Measurements from ENCODE around the gene USP20.

- no peak for TF ChIP-seq CTCF (IDR thresholded peaks at IDR 0.05; ENCODE audit: low read depth, low read length, missing input control)
- no peak for TF ChIP-seq JUND (IDR thresholded peaks at IDR 0.05)
- no peak for TF ChIP-seq RAD21 (IDR thresholded peaks at IDR 0.05)
- no peak for TF ChIP-seq ATF3 (IDR thresholded peaks at IDR 0.05)
- TF ChIP-seq SP1 (IDR thresholded peaks at IDR 0.05) = no peak
- no peak for TF ChIP-seq TAF1 (conservative IDR thresholded peaks at IDR 0.05)
- no peak for TF ChIP-seq FOXA1 (IDR thresholded peaks at IDR 0.05)
- no peak for TF ChIP-seq MAX (IDR thresholded peaks at IDR 0.05)
- no peak for TF ChIP-seq YY1 (IDR thresholded peaks at IDR 0.05)
Measured at GRCh38 chr9:129868872-129869486, 33.7 kb downstream of the USP20 start.
